ENCODE results near the gene RCC1.

RCC1 gene

GRCh38 chr1:28494737-28495136 is 11.1 kb upstream of the RCC1 start:
- WGBS, 2 experiments (ENCODE audit: insufficient coverage in 2 of 2): 100% methylated on average over 1 of the region's 1 CpG
- Histone ChIP-seq H3K36me3 (ENCODE audit: control insufficient read depth, insufficient read depth, low read length) (peaks cover 77% of the 10 kb centered on the region), H3K27ac (ENCODE audit: low read depth, low read length, severe bottlenecking) (no peak overlapping the region), H3K4me3 (ENCODE audit: extremely low read depth, insufficient read depth, low read length, poor library complexity, severe bottlenecking) (no peak overlapping the region), H3K4me1 (ENCODE audit: control insufficient read depth, insufficient read depth, low read length, poor library complexity, severe bottlenecking) (peaks cover 6% of the 10 kb centered on the region), H3K9me3 (ENCODE audit: control insufficient read depth, low read length) (no peaks in the 10 kb centered on the region)

GRCh38 chr1:28499553-28499952 is 6.3 kb upstream of the RCC1 start:
- Histone ChIP-seq H3K9me3 (ENCODE audit: control insufficient read depth, low read length) (no peaks in the 10 kb centered on the region), H3K4me3 (ENCODE audit: extremely low read depth, insufficient read depth, low read length, poor library complexity, severe bottlenecking) (no peak overlapping the region), H3K36me3 (ENCODE audit: control insufficient read depth, insufficient read depth, low read length) (peaks cover 33% of the 10 kb centered on the region), H3K27ac (ENCODE audit: low read depth, low read length, severe bottlenecking) (no peak overlapping the region), H3K4me1 (ENCODE audit: control insufficient read depth, insufficient read depth, low read length, poor library complexity, severe bottlenecking) (peaks cover 13% of the 10 kb centered on the region)
- 77 to 95% methylated on average over 2 to 4 of the region's 4 CpGs for WGBS, 2 experiments (ENCODE audit: insufficient coverage in 2 of 2)

GRCh38 chr1:28501925-28502324 is 3.9 kb upstream of the RCC1 start:
- Histone ChIP-seq H3K4me1 (ENCODE audit: control insufficient read depth, insufficient read depth, low read length, poor library complexity, severe bottlenecking) (peaks cover 13% of the 10 kb centered on the region), H3K9me3 (ENCODE audit: control insufficient read depth, low read length) (no peaks in the 10 kb centered on the region), H3K4me3 (ENCODE audit: extremely low read depth, insufficient read depth, low read length, poor library complexity, severe bottlenecking) (no peak overlapping the region), H3K27ac (ENCODE audit: low read depth, low read length, severe bottlenecking) (no peak overlapping the region), H3K36me3 (ENCODE audit: control insufficient read depth, insufficient read depth, low read length) (peaks cover 17% of the 10 kb centered on the region)
- WGBS, 2 experiments (ENCODE audit: insufficient coverage in 2 of 2): 92 to 95% methylated on average over 2 to 4 of the region's 4 CpGs

- no peak overlapping the region for H3K4me3 ChIP-seq (ENCODE audit: extremely low read depth, insufficient read depth, low read length, poor library complexity, severe bottlenecking)
- H3K36me3 ChIP-seq (ENCODE audit: control insufficient read depth, insufficient read depth, low read length): peaks cover 17% of the 10 kb centered on the region
- H3K27ac ChIP-seq (ENCODE audit: low read depth, low read length, severe bottlenecking): no peak overlapping the region
- H3K4me1 ChIP-seq (ENCODE audit: control insufficient read depth, insufficient read depth, low read length, poor library complexity, severe bottlenecking): peaks cover 14% of the 10 kb centered on the region
- no peaks in the 10 kb centered on the region for H3K9me3 ChIP-seq (ENCODE audit: control insufficient read depth, low read length)
- 83 to 89% methylated on average over 2 of the region's 3 CpGs for WGBS, 2 experiments (ENCODE audit: insufficient coverage in 2 of 2)
These were observed 2.7 kb upstream of the RCC1 start for GRCh38 chr1:28503117-28503516.

GRCh38 chr1:28506907-28507246 is 1.0 kb downstream of the RCC1 start:
- peak overlapping the region; percentile 85 for H3K4me3 ChIP-seq (ENCODE audit: extremely low read depth, insufficient read depth, low read length, poor library complexity, severe bottlenecking)
- peaks cover 21% of the 10 kb centered on the region for H3K4me1 ChIP-seq (ENCODE audit: control insufficient read depth, insufficient read depth, low read length, poor library complexity, severe bottlenecking)
- peak overlapping the region; percentile 89 for H3K27ac ChIP-seq (ENCODE audit: low read depth, low read length, severe bottlenecking)
- H3K36me3 ChIP-seq (ENCODE audit: control insufficient read depth, insufficient read depth, low read length): peaks cover 53% of the 10 kb centered on the region
- no peaks in the 10 kb centered on the region for H3K9me3 ChIP-seq (ENCODE audit: control insufficient read depth, low read length)
- 0 to 3% methylated on average over 6 to 9 of the region's 14 CpGs for whole genome bisulfite sequencing, 2 experiments (ENCODE audit: insufficient coverage in 2 of 2)

GRCh38 chr1:28507247-28507645 is 1.4 kb downstream of the RCC1 start:
- Histone ChIP-seq H3K27ac (ENCODE audit: low read depth, low read length, severe bottlenecking) (peak overlapping the region; percentile 89), H3K4me3 (ENCODE audit: extremely low read depth, insufficient read depth, low read length, poor library complexity, severe bottlenecking) (peak overlapping the region; percentile 85), H3K9me3 (ENCODE audit: control insufficient read depth, low read length) (no peaks in the 10 kb centered on the region), H3K4me1 (ENCODE audit: control insufficient read depth, insufficient read depth, low read length, poor library complexity, severe bottlenecking) (peaks cover 21% of the 10 kb centered on the region), H3K36me3 (ENCODE audit: control insufficient read depth, insufficient read depth, low read length) (peaks cover 56% of the 10 kb centered on the region)
- 0 to 2% methylated on average over 2 to 10 of the region's 11 CpGs for WGBS, 2 experiments (ENCODE audit: insufficient coverage in 2 of 2)

GRCh38 chr1:28507646-28508434 is 2.0 kb downstream of the RCC1 start:
- Histone ChIP-seq H3K27ac (ENCODE audit: low read depth, low read length, severe bottlenecking) (peak overlapping the region; percentile 89), H3K9me3 (ENCODE audit: control insufficient read depth, low read length) (no peaks in the 10 kb centered on the region), H3K4me3 (ENCODE audit: extremely low read depth, insufficient read depth, low read length, poor library complexity, severe bottlenecking) (peak overlapping the region; percentile 85), H3K36me3 (ENCODE audit: control insufficient read depth, insufficient read depth, low read length) (peaks cover 62% of the 10 kb centered on the region), H3K4me1 (ENCODE audit: control insufficient read depth, insufficient read depth, low read length, poor library complexity, severe bottlenecking) (peaks cover 21% of the 10 kb centered on the region)
- 0 to 13% methylated on average over 3 to 7 of the region's 10 CpGs for WGBS, 2 experiments (ENCODE audit: insufficient coverage in 2 of 2)

GRCh38 chr1:28508435-28508754 is 2.6 kb downstream of the RCC1 start:
- H3K4me3 ChIP-seq (ENCODE audit: extremely low read depth, insufficient read depth, low read length, poor library complexity, severe bottlenecking): peak overlapping the region; percentile 85
- peak overlapping the region; percentile 89 for H3K27ac ChIP-seq (ENCODE audit: low read depth, low read length, severe bottlenecking)
- peaks cover 21% of the 10 kb centered on the region for H3K4me1 ChIP-seq (ENCODE audit: control insufficient read depth, insufficient read depth, low read length, poor library complexity, severe bottlenecking)
- peaks cover 67% of the 10 kb centered on the region for H3K36me3 ChIP-seq (ENCODE audit: control insufficient read depth, insufficient read depth, low read length)
- 25 to 30% methylated on average over 4 to 5 of the region's 5 CpGs for WGBS, 2 experiments (ENCODE audit: insufficient coverage in 2 of 2)
- no peaks in the 10 kb centered on the region for H3K9me3 ChIP-seq (ENCODE audit: control insufficient read depth, low read length)

GRCh38 chr1:28509705-28510272 is 3.9 kb downstream of the RCC1 start:
- H3K4me3 ChIP-seq (ENCODE audit: extremely low read depth, insufficient read depth, low read length, poor library complexity, severe bottlenecking): peak overlapping the region; percentile 85
- no peaks in the 10 kb centered on the region for H3K9me3 ChIP-seq (ENCODE audit: control insufficient read depth, low read length)
- peaks cover 73% of the 10 kb centered on the region for H3K36me3 ChIP-seq (ENCODE audit: control insufficient read depth, insufficient read depth, low read length)
- H3K4me1 ChIP-seq (ENCODE audit: control insufficient read depth, insufficient read depth, low read length, poor library complexity, severe bottlenecking): peaks cover 21% of the 10 kb centered on the region
- WGBS, 2 experiments (ENCODE audit: insufficient coverage in 2 of 2): 87 to 89% methylated on average over 8 of the region's 8 CpGs
- peak overlapping the region; percentile 89 for H3K27ac ChIP-seq (ENCODE audit: low read depth, low read length, severe bottlenecking)

- Histone ChIP-seq H3K4me3 (ENCODE audit: extremely low read depth, insufficient read depth, low read length, poor library complexity, severe bottlenecking) (peak overlapping the region; percentile 85), H3K27ac (ENCODE audit: low read depth, low read length, severe bottlenecking) (peak overlapping the region; percentile 89), H3K4me1 (ENCODE audit: control insufficient read depth, insufficient read depth, low read length, poor library complexity, severe bottlenecking) (peaks cover 21% of the 10 kb centered on the region), H3K36me3 (ENCODE audit: control insufficient read depth, insufficient read depth, low read length) (peaks cover 73% of the 10 kb centered on the region), H3K9me3 (ENCODE audit: control insufficient read depth, low read length) (no peaks in the 10 kb centered on the region)
- 87 to 90% methylated on average over 2 to 7 of the region's 8 CpGs for WGBS, 2 experiments (ENCODE audit: insufficient coverage in 2 of 2)
These were observed 4.6 kb downstream of the RCC1 start for GRCh38 chr1:28510273-28510969.
